Suprapubic skin (tissue), 4 donors: ENCODE measurements around the gene PDE7B. TPM values are rescaled to one million over a fixed set of nuclear protein-coding genes. Genes with fewer than 3 reads are reported as not detected.
A peak's percentile ranks its signal among the peaks of the same experiment; 100 is the strongest.

ENCODE experiments used
- DNase-seq, 2 donors: peaks; one replicate each; pipeline ENCODE4 v3.0.0-alpha.2; 2019; ENCODE audit warnings: low spot score in 2 of 2
- H3K27ac ChIP-seq: fragments of 200-600 bp; sonication (generic); one replicate; pipeline ENCODE4 v1.5.1; 2019
- H3K27me3 ChIP-seq: fragments of 200-600 bp; sonication (generic); one replicate; pipeline ENCODE4 v1.5.1; 2019
- H3K36me3 ChIP-seq: fragments of 200-600 bp; sonication (generic); one replicate; pipeline ENCODE4 v1.5.1; 2019
- H3K4me1 ChIP-seq: fragments of 200-600 bp; sonication (generic); one replicate; pipeline ENCODE4 v1.5.1; 2019
- H3K4me3 ChIP-seq: fragments of 200-600 bp; sonication (generic); one replicate; pipeline ENCODE4 v1.5.1; 2019; ENCODE audit warnings: mild to moderate bottlenecking
- H3K9me3 ChIP-seq: fragments of 200-600 bp; sonication (generic); one replicate; pipeline ENCODE4 v1.5.1; 2019
- CTCF ChIP-seq, 2 donors: fragments of 200-600 bp in 1 of 2; fragments of 450-650 bp in 1 of 2; sonication (generic) in 1 of 2; IDR thresholded peaks; one replicate each; pipeline ENCODE4 v1.5.1; 2016 to 2019; ENCODE audit warnings: antibody characterized with exemption in 2 of 2, mild to moderate bottlenecking in 1 of 2, moderate library complexity in 1 of 2
- EP300 ChIP-seq: sonication (generic); formaldehyde crosslinking; IDR thresholded peaks from one replicate; pipeline ENCODE4 v1.6.1; 2017; ENCODE audit warnings: antibody characterized with exemption
- POLR2A ChIP-seq, 2 donors: fragments of 450-650 bp; IDR thresholded peaks; one replicate each; pipeline ENCODE4 v1.6.1; 2017; ENCODE audit warnings: antibody characterized with exemption in 2 of 2, mild to moderate bottlenecking in 2 of 2, moderate library complexity in 2 of 2
- POLR2AphosphoS5 ChIP-seq, 3 donors: sonication (generic); formaldehyde crosslinking; IDR thresholded peaks; one replicate each; pipeline ENCODE4 v1.6.1; 2017; ENCODE audit warnings: antibody characterized with exemption in 3 of 3
- WGBS: methylation state at CpG from one replicate; pipeline ENCODE4 v1.1.5; 2018; 5-methylcytosine and 5-hydroxymethylcytosine counted together
- total RNA-seq, 4 donors: library from RNA; depleted of rRNA; stranded (reverse); fragments of >200 nt; gene quantifications; one replicate each; pipeline ENCODE4 v1.1.0, GENCODE V29; 2016

The PDE7B gene
- total RNA-seq, 4 donors from 2014 or later: 0.26 to 1.2 (median 0.62) TPM

DNA sequence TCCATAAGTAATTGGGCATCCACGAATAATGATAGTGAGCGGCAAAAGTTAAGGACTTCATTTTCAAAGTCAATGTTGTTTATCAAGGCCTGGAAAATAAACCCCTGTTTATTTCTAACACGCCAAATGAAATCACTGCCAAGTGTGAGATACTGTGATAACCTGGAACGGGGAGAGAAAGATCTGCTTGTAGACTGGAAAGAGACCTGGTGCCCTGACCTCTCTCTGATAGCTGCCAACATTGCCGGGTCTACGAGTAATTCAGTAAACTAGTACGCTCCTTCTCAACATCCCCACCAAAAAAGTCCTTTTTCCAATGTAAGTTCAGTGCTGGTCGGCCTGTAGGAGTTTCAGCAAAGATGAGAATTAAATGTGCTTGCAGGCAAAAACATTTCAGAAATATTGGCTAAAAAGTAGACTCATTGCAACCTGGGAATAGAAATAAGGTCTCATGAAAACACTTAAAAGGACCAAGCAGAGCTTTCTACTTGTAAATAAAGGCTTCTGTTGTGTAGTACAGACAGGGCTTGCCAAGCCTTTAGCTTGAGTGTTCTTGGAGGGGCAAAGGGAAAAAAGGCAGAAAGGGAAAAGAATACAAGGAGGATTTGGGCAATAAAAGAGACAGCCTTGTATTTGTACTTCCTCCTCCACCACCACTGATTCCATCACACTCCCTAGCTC lies 43.9 kb downstream of the PDE7B start:
- WGBS: 92% methylated on average over 8 of the region's 8 CpGs
- TF ChIP-seq CTCF (IDR thresholded peaks at IDR 0.05) (no peak), POLR2AphosphoS5 (IDR thresholded peaks at IDR 0.05) (no peak), EP300 (no peak), POLR2A (IDR thresholded peaks at IDR 0.05) (no peak)
- no peaks in the 10 kb centered on the region for H3K27me3 ChIP-seq
- H3K36me3 ChIP-seq: no peaks in the 10 kb centered on the region
- no peak overlapping the region for H3K27ac ChIP-seq
- H3K9me3 ChIP-seq: no peaks in the 10 kb centered on the region
- H3K4me1 ChIP-seq: no peaks in the 10 kb centered on the region
- no peak overlapping the region for H3K4me3 ChIP-seq
- no peak for DNase-seq

DNA sequence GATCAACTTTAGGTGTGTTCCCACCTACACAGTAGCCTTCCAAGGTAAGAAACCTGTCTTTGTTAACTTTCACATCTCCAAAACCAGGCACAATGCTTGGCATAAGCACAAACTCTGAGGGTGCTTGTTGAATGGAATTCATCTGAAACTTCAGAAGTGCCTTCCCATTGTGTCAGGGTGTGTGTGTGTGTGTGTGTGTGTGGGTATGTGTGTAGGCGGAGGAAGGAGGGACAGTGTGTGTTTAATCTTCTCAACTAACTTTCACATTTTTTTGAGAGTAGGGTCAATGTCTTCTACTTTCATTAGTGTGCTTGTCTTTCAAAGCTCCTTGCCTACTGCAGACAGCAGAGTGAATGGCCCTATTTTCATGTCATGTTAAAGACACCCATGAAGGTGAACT lies 45.6 kb downstream of the PDE7B start:
- TF ChIP-seq POLR2AphosphoS5 (IDR thresholded peaks at IDR 0.05): no peak
- TF ChIP-seq POLR2A (IDR thresholded peaks at IDR 0.05): no peak
- no peak for TF ChIP-seq EP300
- no peak for TF ChIP-seq CTCF (IDR thresholded peaks at IDR 0.05)
- no peaks in the 10 kb centered on the region for H3K36me3 ChIP-seq
- 90% methylated on average over 1 of the region's 1 CpG for WGBS
- H3K4me1 ChIP-seq: peaks cover 7% of the 10 kb centered on the region
- no peaks in the 10 kb centered on the region for H3K9me3 ChIP-seq
- no peak overlapping the region for H3K27ac ChIP-seq
- no peak overlapping the region for H3K4me3 ChIP-seq
- no peaks in the 10 kb centered on the region for H3K27me3 ChIP-seq
- DNase-seq: no peak

GRCh38 chr6:135901774-135902524 lies 50.4 kb downstream of the PDE7B start:
- no peak for TF ChIP-seq EP300
- no peak for TF ChIP-seq POLR2A (IDR thresholded peaks at IDR 0.05)
- no peak for TF ChIP-seq CTCF (IDR thresholded peaks at IDR 0.05)
- no peak for TF ChIP-seq POLR2AphosphoS5 (IDR thresholded peaks at IDR 0.05)
- peak overlapping the region; percentile 66 for H3K27ac ChIP-seq
- no peaks in the 10 kb centered on the region for H3K27me3 ChIP-seq
- H3K4me3 ChIP-seq: no peak overlapping the region
- peaks cover 18% of the 10 kb centered on the region for H3K4me1 ChIP-seq
- no peaks in the 10 kb centered on the region for H3K9me3 ChIP-seq
- DNase-seq: no peak
- 44% methylated on average over 6 of the region's 6 CpGs for WGBS
- no peaks in the 10 kb centered on the region for H3K36me3 ChIP-seq

DNA sequence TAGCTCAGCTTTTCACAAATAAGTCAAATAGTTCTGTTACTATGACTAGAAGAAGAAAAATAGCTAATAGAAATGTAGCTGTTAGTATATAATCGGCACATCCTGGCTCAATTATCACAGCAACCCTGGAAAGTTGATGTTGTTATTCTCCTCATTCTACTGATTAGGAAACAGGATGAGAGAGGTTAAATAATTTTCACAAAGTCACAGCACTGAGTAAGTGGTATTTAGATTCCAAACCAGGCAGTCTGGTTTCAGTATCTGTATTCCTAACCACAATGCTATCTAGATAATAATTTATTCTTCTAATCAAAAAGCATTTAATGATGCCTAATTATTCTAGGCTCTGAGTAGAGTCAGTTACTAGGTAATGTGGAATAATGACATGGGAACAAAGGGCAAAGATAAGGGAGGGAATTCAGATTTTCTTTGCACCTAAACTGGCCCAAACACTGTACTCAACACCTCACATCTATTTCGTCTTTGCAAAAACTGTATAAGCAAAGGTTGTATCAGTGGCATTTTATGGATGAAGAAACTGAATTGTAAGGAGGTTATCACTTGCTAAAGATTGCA lies 51.3 kb downstream of the PDE7B start:
- 83% methylated on average over 2 of the region's 2 CpGs for WGBS
- no peak for TF ChIP-seq CTCF (IDR thresholded peaks at IDR 0.05)
- no peak for TF ChIP-seq EP300
- no peak for TF ChIP-seq POLR2A (IDR thresholded peaks at IDR 0.05)
- no peak for TF ChIP-seq POLR2AphosphoS5 (IDR thresholded peaks at IDR 0.05)
- Histone ChIP-seq H3K27me3 (no peaks in the 10 kb centered on the region), H3K4me1 (peaks cover 18% of the 10 kb centered on the region), H3K36me3 (no peaks in the 10 kb centered on the region), H3K27ac (peak overlapping the region; percentile 43), H3K4me3 (no peak overlapping the region), H3K9me3 (no peaks in the 10 kb centered on the region)
- DNase-seq: no peak

DNA sequence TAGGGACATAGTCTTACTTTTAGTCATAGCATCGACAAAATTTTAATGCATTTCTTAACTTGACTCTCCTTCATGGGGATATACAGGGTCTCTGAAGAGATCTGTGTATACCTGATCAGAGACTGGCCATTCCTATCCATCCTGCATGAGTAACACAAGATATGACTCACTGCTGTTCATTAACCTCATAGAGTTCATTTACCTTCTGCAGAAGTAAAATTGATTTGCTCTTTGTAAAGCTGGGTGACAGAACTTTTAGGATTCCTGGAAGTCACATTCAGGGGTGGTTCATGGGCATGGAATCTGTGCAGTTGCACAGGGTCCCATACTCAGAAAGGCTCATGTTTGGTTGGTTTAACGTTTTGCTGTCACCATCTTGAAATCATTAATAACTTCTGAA lies 53.2 kb downstream of the PDE7B start:
- Histone ChIP-seq H3K27me3 (no peaks in the 10 kb centered on the region), H3K4me1 (peaks cover 18% of the 10 kb centered on the region), H3K27ac (no peak overlapping the region), H3K9me3 (no peaks in the 10 kb centered on the region), H3K36me3 (no peaks in the 10 kb centered on the region), H3K4me3 (no peak overlapping the region)
- DNase-seq: no peak
- TF ChIP-seq EP300 (no peak), POLR2A (IDR thresholded peaks at IDR 0.05) (no peak), CTCF (IDR thresholded peaks at IDR 0.05) (no peak), POLR2AphosphoS5 (IDR thresholded peaks at IDR 0.05) (no peak)
- 77% methylated on average over 2 of the region's 2 CpGs for WGBS
